DMS 273 (cell line): ENCODE data around the gene RBM6.
"Not testable (repeated sequence)": the region's sequence is repeated elsewhere in the genome, so short reads cannot be mapped to it uniquely, and the experiment has no call there.

Experiments
- DNase-seq: peaks from one replicate; lab custom pipeline; 2025; ENCODE audit not compliant: unreplicated experiment; lab: John Stamatoyannopoulos, UW

The RBM6 gene

GRCh38 chr3:49912881-49913281 is 27.1 kb upstream of the RBM6 start:
- peak; percentile 87 for DNase-seq

GRCh38 chr3:49914906-49915305 is 25.0 kb upstream of the RBM6 start:
- DNase-seq = no peak

- no peak for DNase-seq
Measured at GRCh38 chr3:49916686-49917085, 23.3 kb upstream of the RBM6 start.

- not testable (repeated sequence) for DNase-seq
Measured at GRCh38 chr3:49917806-49918590, 22.0 kb upstream of the RBM6 start.

GRCh38 chr3:49924683-49925082 is 15.3 kb upstream of the RBM6 start:
- DNase-seq = no peak

GRCh38 chr3:49925485-49925884 is 14.5 kb upstream of the RBM6 start:
- no peak for DNase-seq

GRCh38 chr3:49926117-49926728 is 13.7 kb upstream of the RBM6 start:
- DNase-seq = no peak

GRCh38 chr3:49927798-49928197 is 12.2 kb upstream of the RBM6 start:
- no peak for DNase-seq

- no peak for DNase-seq
Measured at GRCh38 chr3:49928481-49929017, 11.4 kb upstream of the RBM6 start.

GRCh38 chr3:49929291-49930167 is 10.4 kb upstream of the RBM6 start, which contains the start of gene MON1A:
Gene MON1A (minus strand): TSS chr3:49929811. CDS start chr3:49913346, 16,465 bp downstream.
- DNase-seq = peak; percentile 93

- no peak for DNase-seq
Measured at GRCh38 chr3:49930168-49930690, 9.7 kb upstream of the RBM6 start.

GRCh38 chr3:49930922-49931321 is 9.0 kb upstream of the RBM6 start:
- DNase-seq = peak; percentile 65

- DNase-seq = not testable (repeated sequence)
Measured at GRCh38 chr3:49932281-49932680, 7.7 kb upstream of the RBM6 start.

GRCh38 chr3:49937090-49937489 is 2.9 kb upstream of the RBM6 start:
- no peak for DNase-seq

GRCh38 chr3:49940667-49941249 is 808 bp downstream of the RBM6 start:
- no peak for DNase-seq

- DNase-seq = no peak
Measured at GRCh38 chr3:49942651-49943050, 2.7 kb downstream of the RBM6 start.

GRCh38 chr3:49952924-49953323 is 13.0 kb downstream of the RBM6 start:
- no peak for DNase-seq

GRCh38 chr3:49955636-49956035 is 15.7 kb downstream of the RBM6 start:
- DNase-seq = no peak

- DNase-seq = peak; percentile 3
Measured at GRCh38 chr3:49966233-49966942, 26.4 kb downstream of the RBM6 start.

GRCh38 chr3:49967291-49967690 is 27.3 kb downstream of the RBM6 start:
- DNase-seq = no peak
